GM23338 (cell line): Measurements from ENCODE around the gene SSH2. TPM values are rescaled to one million over a fixed set of nuclear protein-coding genes. Genes with fewer than 3 reads are reported as not detected.

Experiments used
- ATAC-seq: fragments of 200-7000 bp; cut with Tn5 transposase; 3 replicates; pipeline ENCODE4 v1.9.1; 2020
- DNase-seq: peaks from one replicate; pipeline ENCODE4 v3.0.0-alpha.2; 2015; ENCODE audit warnings: low spot score
- H2AFZ ChIP-seq: fragments of 200-600 bp; sonication (generic); 2 replicates; pipeline ENCODE4 v1.8.0; 2016; ENCODE audit warnings: antibody characterized with exemption, mild to moderate bottlenecking, moderate library complexity
- H3F3A ChIP-seq: fragments of 200-600 bp; sonication (generic); replicated peaks from 2 replicates; pipeline ENCODE4 v1.8.0; 2017; ENCODE audit warnings: antibody characterized with exemption, mixed run types, low read depth
- H3K27ac ChIP-seq: fragments of 200-600 bp; sonication (generic); 2 replicates; pipeline ENCODE4 v1.6.1; 2016; ENCODE audit warnings: low read depth
- H3K27me3 ChIP-seq: fragments of 200-600 bp; sonication (generic); 2 replicates; pipeline ENCODE4 v1.8.0; 2016; ENCODE audit warnings: mild to moderate bottlenecking, mixed run types, moderate library complexity; ENCODE audit not compliant: insufficient read depth
- H3K36me3 ChIP-seq: fragments of 200-600 bp; sonication (generic); 2 replicates; pipeline ENCODE4 v1.8.0; 2016; ENCODE audit warnings: mild to moderate bottlenecking; ENCODE audit not compliant: insufficient read depth
- H3K4me1 ChIP-seq: fragments of 200-600 bp; sonication (generic); 2 replicates; pipeline ENCODE4 v1.8.0; 2016; ENCODE audit warnings: mild to moderate bottlenecking, moderate library complexity; ENCODE audit not compliant: insufficient read depth
- H3K4me2 ChIP-seq: fragments of 200-600 bp; sonication (generic); 2 replicates; pipeline ENCODE4 v1.7.1; 2017; ENCODE audit warnings: mixed run types
- H3K4me3 ChIP-seq: fragments of 200-600 bp; sonication (generic); 2 replicates; pipeline ENCODE4 v1.6.1; 2016; ENCODE audit warnings: mixed run types
- H3K79me2 ChIP-seq: fragments of 200-600 bp; sonication (generic); replicated peaks from 2 replicates; pipeline ENCODE4 v1.8.0; 2017; ENCODE audit warnings: mild to moderate bottlenecking; ENCODE audit not compliant: insufficient read depth
- H3K9me2 ChIP-seq: fragments of 200-600 bp; sonication (generic); 2 replicates; pipeline ENCODE4 v1.8.0; 2017; ENCODE audit not compliant: insufficient read depth
- H4K20me1 ChIP-seq: fragments of 200-600 bp; sonication (generic); replicated peaks from 2 replicates; pipeline ENCODE4 v1.8.0; 2017; ENCODE audit warnings: mild to moderate bottlenecking; ENCODE audit not compliant: insufficient read depth
- H3K27ac Mint-ChIP-seq: 2 replicates; pipeline ENCODE4 v1.8.0; 2020; ENCODE audit warnings: inconsistent platforms, mild to moderate bottlenecking, moderate library complexity, mixed read lengths
- H3K27me3 Mint-ChIP-seq: 3 replicates; pipeline ENCODE4 v1.8.0; 2022; ENCODE audit warnings: low read depth, mild to moderate bottlenecking, moderate library complexity, mixed read lengths, inconsistent platforms; ENCODE audit not compliant: insufficient read depth, poor library complexity
- H3K36me3 Mint-ChIP-seq: 3 replicates; pipeline ENCODE4 v1.8.0; 2021; ENCODE audit warnings: low read depth, mild to moderate bottlenecking, inconsistent platforms, moderate library complexity, mixed read lengths
- H3K4me1 Mint-ChIP-seq: 3 replicates; pipeline ENCODE4 v1.8.0; 2020; ENCODE audit warnings: mild to moderate bottlenecking, inconsistent platforms, mixed read lengths
- H3K4me3 Mint-ChIP-seq: 3 replicates; pipeline ENCODE4 v1.8.0; 2021; ENCODE audit warnings: moderate library complexity, mild to moderate bottlenecking, inconsistent platforms, mixed read lengths
- H3K9me3 Mint-ChIP-seq: 3 replicates; pipeline ENCODE4 v1.8.0; 2020; ENCODE audit warnings: moderate library complexity, mild to moderate bottlenecking, inconsistent platforms, mixed read lengths
- CREB1 ChIP-seq: fragments of 250-450 bp; sonication (Bioruptor Pico); IDR thresholded peaks from 2 replicates; pipeline ENCODE4 v1.5.0; 2020; ENCODE audit warnings: low read depth, mild to moderate bottlenecking, moderate library complexity
- ETS1 ChIP-seq: IDR thresholded peaks from 2 replicates; pipeline ENCODE4 v1.6.1; 2016; ENCODE audit warnings: antibody characterized with exemption
- EZH2 ChIP-seq: fragments of 200-600 bp; sonication (generic); IDR thresholded peaks from one replicate; pipeline ENCODE4 v1.8.0; 2017; ENCODE audit warnings: antibody characterized with exemption, mild to moderate bottlenecking, low read depth; ENCODE audit not compliant: unreplicated experiment
- EZH2phosphoT487 ChIP-seq: fragments of 200-600 bp; sonication (generic); IDR thresholded peaks from one replicate; pipeline ENCODE4 v1.8.1; 2018; ENCODE audit warnings: antibody characterized with exemption; ENCODE audit not compliant: unreplicated experiment
- JUNB ChIP-seq: IDR thresholded peaks from one replicate; pipeline ENCODE4 v1.6.1; 2016; ENCODE audit warnings: antibody characterized with exemption; ENCODE audit not compliant: unreplicated experiment
- NANOG ChIP-seq: IDR thresholded peaks from 2 replicates; pipeline ENCODE4 v1.6.1; 2016; ENCODE audit warnings: antibody characterized with exemption, borderline replicate concordance
- POLR2AphosphoS5 ChIP-seq: IDR thresholded peaks from 2 replicates; pipeline ENCODE4 v1.6.1; 2016; ENCODE audit warnings: antibody characterized with exemption, low read depth
- STAT1 ChIP-seq: IDR thresholded peaks from one replicate; pipeline ENCODE4 v1.6.1; 2016; ENCODE audit warnings: antibody characterized with exemption; ENCODE audit not compliant: unreplicated experiment
- ZNF331 ChIP-seq: fragments of 250-450 bp; sonication (Bioruptor Pico); IDR thresholded peaks from 2 replicates; pipeline ENCODE4 v1.5.0; 2020; ENCODE audit warnings: low read depth, mild to moderate bottlenecking, moderate library complexity
- polyA plus RNA-seq: library from polyadenylated mRNA; unstranded; fragments of >200 nt; fragmentation: Nextera tagmentation; extraction: Ambion mirVana; gene quantifications from 2 replicates; pipeline ENCODE4 v1.2.1, GENCODE V29; 2016
- total RNA-seq: library from RNA; depleted of rRNA; stranded (reverse); fragments of >200 nt; shearing (Covaris generic); gene quantifications from 2 replicates; pipeline ENCODE4 v1.2.3, GENCODE V29; 2014
- TF ChIP-seq, protein P1 (sequence below), 2 experiments: fragments of 200-600 bp in 1 of 2; sonication (generic) in 1 of 2; conservative IDR thresholded peaks; 2 replicates each; pipeline versions ENCODE4 v1.5.1 to v1.6.1; 2016 to 2017; ENCODE audit warnings: antibody characterized with exemption in 2 of 2, low read depth in 2 of 2, mild to moderate bottlenecking in 2 of 2, moderate library complexity in 1 of 2

SSH2 gene
- total and polyA plus RNA-seq, 2 experiments from 2014 or later = 9.9 to 12.1 TPM

- TF ChIP-seq JUNB = no peak
- TF ChIP-seq STAT1 = no peak
- TF ChIP-seq CREB1 (CRISPR knock-in tag) = no peak
- TF ChIP-seq, protein P1, sequence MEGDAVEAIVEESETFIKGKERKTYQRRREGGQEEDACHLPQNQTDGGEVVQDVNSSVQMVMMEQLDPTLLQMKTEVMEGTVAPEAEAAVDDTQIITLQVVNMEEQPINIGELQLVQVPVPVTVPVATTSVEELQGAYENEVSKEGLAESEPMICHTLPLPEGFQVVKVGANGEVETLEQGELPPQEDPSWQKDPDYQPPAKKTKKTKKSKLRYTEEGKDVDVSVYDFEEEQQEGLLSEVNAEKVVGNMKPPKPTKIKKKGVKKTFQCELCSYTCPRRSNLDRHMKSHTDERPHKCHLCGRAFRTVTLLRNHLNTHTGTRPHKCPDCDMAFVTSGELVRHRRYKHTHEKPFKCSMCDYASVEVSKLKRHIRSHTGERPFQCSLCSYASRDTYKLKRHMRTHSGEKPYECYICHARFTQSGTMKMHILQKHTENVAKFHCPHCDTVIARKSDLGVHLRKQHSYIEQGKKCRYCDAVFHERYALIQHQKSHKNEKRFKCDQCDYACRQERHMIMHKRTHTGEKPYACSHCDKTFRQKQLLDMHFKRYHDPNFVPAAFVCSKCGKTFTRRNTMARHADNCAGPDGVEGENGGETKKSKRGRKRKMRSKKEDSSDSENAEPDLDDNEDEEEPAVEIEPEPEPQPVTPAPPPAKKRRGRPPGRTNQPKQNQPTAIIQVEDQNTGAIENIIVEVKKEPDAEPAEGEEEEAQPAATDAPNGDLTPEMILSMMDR (conservative IDR thresholded peaks at IDR 0.05; ENCODE audit: low read depth in 2 of 2) = no peak
- no peak for TF ChIP-seq ZNF331 (CRISPR knock-in tag)
These were observed 181.6 kb downstream of the SSH2 start (continued) for GRCh38 chr17:29748400-29748799.

DNA sequence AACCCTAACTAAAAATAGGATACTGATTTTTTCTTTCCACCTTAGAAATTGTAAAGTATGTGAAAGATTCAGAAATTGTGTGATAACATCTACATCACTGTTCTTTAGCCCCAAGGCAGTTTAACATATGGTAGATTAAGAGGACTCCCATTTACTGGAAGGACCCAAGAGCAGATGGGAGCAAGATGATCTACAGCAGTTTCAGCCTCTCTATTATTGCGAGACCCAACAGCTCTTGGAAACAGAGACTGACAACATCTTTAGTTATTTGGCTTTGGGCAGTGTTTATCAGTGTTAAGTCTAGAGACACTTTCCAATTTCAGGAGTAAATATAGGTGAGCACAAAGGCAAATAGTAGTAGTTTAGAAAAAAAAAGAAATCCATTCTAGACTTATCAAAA is 182.4 kb downstream of the SSH2 start:
- no peak overlapping the region for H3K4me3 ChIP-seq
- Mint-ChIP-seq H3K27me3 (no peaks in the 10 kb centered on the region), H3K4me3 (no peak overlapping the region), H3K36me3 (no peaks in the 10 kb centered on the region), H3K27ac (no peak overlapping the region), H3K4me1 (peaks cover 11% of the 10 kb centered on the region; the same call in 2 of the 3 replicates), H3K9me3 (no peaks in the 10 kb centered on the region)
- DNase-seq = no peak
- H3K4me1 ChIP-seq = no peaks in the 10 kb centered on the region
- no peaks in the 10 kb centered on the region for H4K20me1 ChIP-seq
- H3K36me3 ChIP-seq = no peaks in the 10 kb centered on the region
- no peaks in the 10 kb centered on the region for H3K27me3 ChIP-seq
- TF ChIP-seq NANOG (no peak), POLR2AphosphoS5 (no peak), EZH2phosphoT487 (no peak), JUNB (no peak), CREB1 (CRISPR knock-in tag) (no peak), ZNF331 (CRISPR knock-in tag) (no peak), ETS1 (no peak), STAT1 (no peak)
- TF ChIP-seq, protein P1 (conservative IDR thresholded peaks at IDR 0.05; ENCODE audit: low read depth in 2 of 2) = no peak
- no peak overlapping the region for H3K4me2 ChIP-seq
- H3K27ac ChIP-seq = no peak overlapping the region
- H3F3A ChIP-seq = no peaks in the 10 kb centered on the region
- no peaks in the 10 kb centered on the region for H3K9me2 ChIP-seq
- no peak for ATAC-seq
- no peak overlapping the region for H2AFZ ChIP-seq
- H3K79me2 ChIP-seq = no peaks in the 10 kb centered on the region

DNA sequence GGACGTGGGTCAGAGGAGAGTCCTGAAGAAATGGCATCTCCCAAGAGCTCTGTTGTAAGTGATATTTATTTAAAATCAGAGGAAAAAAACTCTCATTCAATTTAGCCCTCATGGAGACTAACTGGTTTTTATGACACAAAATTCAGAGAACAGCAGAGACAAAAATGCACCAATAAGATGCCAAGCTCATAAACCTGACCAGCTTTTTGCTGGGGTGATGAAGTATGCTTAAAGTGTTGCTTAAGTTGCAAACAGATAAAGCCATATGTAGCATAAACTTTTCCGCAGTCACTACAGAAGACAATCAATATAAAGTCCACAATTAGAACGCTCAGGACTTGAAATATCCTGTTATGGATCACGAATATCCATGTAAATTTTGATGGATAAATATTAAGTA is 183.4 kb downstream of the SSH2 start:
- ATAC-seq (no peak), DNase-seq (no peak)
- Histone ChIP-seq H3K27me3 (no peaks in the 10 kb centered on the region), H3F3A (no peaks in the 10 kb centered on the region), H3K36me3 (no peaks in the 10 kb centered on the region), H3K4me1 (no peaks in the 10 kb centered on the region), H3K4me2 (no peak overlapping the region), H2AFZ (no peak overlapping the region), H3K79me2 (no peaks in the 10 kb centered on the region), H3K4me3 (no peak overlapping the region), H3K27ac (no peak overlapping the region), H4K20me1 (no peaks in the 10 kb centered on the region), H3K9me2 (no peaks in the 10 kb centered on the region)
- Mint-ChIP-seq H3K9me3 (no peaks in the 10 kb centered on the region), H3K36me3 (no peaks in the 10 kb centered on the region), H3K27me3 (no peaks in the 10 kb centered on the region), H3K27ac (no peak overlapping the region), H3K4me3 (no peak overlapping the region), H3K4me1 (peaks cover 11% of the 10 kb centered on the region; the same call in 2 of the 3 replicates)
- no peak for TF ChIP-seq STAT1
- no peak for TF ChIP-seq CREB1 (CRISPR knock-in tag)
- no peak for TF ChIP-seq EZH2
- TF ChIP-seq, protein P1 (conservative IDR thresholded peaks at IDR 0.05; ENCODE audit: low read depth in 2 of 2) = no peak
